GM12801 (cell line): ENCODE data around the gene ADAMTS18.

Source experiments
- TF ChIP-seq, protein P1 (sequence below): IDR thresholded peaks from one replicate; pipeline ENCODE4 v1.5.1; 2011; ENCODE audit warnings: control low read depth; ENCODE audit not compliant: insufficient read length; ENCODE audit errors: extremely low read depth

Gene ADAMTS18, protein sequence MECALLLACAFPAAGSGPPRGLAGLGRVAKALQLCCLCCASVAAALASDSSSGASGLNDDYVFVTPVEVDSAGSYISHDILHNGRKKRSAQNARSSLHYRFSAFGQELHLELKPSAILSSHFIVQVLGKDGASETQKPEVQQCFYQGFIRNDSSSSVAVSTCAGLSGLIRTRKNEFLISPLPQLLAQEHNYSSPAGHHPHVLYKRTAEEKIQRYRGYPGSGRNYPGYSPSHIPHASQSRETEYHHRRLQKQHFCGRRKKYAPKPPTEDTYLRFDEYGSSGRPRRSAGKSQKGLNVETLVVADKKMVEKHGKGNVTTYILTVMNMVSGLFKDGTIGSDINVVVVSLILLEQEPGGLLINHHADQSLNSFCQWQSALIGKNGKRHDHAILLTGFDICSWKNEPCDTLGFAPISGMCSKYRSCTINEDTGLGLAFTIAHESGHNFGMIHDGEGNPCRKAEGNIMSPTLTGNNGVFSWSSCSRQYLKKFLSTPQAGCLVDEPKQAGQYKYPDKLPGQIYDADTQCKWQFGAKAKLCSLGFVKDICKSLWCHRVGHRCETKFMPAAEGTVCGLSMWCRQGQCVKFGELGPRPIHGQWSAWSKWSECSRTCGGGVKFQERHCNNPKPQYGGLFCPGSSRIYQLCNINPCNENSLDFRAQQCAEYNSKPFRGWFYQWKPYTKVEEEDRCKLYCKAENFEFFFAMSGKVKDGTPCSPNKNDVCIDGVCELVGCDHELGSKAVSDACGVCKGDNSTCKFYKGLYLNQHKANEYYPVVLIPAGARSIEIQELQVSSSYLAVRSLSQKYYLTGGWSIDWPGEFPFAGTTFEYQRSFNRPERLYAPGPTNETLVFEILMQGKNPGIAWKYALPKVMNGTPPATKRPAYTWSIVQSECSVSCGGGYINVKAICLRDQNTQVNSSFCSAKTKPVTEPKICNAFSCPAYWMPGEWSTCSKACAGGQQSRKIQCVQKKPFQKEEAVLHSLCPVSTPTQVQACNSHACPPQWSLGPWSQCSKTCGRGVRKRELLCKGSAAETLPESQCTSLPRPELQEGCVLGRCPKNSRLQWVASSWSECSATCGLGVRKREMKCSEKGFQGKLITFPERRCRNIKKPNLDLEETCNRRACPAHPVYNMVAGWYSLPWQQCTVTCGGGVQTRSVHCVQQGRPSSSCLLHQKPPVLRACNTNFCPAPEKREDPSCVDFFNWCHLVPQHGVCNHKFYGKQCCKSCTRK (N-terminal part only)

DNA sequence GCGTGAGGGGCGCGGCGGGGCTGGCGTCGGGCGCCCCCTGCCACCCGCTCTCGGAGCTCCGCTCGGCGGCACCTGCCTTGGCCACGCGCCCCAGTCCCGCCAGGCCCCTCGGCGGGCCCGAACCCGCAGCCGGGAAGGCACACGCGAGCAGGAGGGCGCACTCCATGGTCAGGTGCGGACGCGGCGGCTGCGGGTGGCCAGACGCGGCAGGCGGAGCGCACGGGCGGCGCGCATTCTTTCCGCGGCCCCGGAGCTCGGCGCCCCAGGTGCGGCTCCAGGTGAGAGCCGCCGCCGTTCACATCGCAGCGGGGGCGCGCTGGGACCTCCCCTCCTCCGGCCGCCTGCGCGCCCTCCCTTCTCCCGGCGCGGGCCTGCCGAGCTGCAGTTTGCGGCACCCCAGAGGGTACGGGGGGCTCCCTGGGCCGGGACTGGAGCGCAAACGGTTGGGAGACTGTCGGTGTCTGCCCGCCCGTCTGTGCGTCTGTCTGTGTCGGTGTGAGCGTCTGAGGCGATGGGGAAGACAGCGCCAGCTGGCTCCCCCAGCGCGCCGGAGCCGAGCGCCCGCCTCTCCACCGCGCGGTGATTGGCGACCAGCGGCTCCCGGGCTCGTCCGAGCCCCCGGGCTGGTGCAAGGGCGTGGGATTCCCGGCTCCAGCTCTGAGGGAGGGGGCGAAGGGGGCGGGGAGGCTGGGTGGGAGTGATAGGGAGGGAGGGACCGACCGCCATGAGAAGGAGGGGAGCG, at the start of gene ADAMTS18:
ADAMTS18 (minus strand) TSS at position 505 of the 742 bp plus-strand sequence; CDS start at position 166, 339 bp downstream.
- TF ChIP-seq, protein P1, sequence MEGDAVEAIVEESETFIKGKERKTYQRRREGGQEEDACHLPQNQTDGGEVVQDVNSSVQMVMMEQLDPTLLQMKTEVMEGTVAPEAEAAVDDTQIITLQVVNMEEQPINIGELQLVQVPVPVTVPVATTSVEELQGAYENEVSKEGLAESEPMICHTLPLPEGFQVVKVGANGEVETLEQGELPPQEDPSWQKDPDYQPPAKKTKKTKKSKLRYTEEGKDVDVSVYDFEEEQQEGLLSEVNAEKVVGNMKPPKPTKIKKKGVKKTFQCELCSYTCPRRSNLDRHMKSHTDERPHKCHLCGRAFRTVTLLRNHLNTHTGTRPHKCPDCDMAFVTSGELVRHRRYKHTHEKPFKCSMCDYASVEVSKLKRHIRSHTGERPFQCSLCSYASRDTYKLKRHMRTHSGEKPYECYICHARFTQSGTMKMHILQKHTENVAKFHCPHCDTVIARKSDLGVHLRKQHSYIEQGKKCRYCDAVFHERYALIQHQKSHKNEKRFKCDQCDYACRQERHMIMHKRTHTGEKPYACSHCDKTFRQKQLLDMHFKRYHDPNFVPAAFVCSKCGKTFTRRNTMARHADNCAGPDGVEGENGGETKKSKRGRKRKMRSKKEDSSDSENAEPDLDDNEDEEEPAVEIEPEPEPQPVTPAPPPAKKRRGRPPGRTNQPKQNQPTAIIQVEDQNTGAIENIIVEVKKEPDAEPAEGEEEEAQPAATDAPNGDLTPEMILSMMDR: no peak

DNA sequence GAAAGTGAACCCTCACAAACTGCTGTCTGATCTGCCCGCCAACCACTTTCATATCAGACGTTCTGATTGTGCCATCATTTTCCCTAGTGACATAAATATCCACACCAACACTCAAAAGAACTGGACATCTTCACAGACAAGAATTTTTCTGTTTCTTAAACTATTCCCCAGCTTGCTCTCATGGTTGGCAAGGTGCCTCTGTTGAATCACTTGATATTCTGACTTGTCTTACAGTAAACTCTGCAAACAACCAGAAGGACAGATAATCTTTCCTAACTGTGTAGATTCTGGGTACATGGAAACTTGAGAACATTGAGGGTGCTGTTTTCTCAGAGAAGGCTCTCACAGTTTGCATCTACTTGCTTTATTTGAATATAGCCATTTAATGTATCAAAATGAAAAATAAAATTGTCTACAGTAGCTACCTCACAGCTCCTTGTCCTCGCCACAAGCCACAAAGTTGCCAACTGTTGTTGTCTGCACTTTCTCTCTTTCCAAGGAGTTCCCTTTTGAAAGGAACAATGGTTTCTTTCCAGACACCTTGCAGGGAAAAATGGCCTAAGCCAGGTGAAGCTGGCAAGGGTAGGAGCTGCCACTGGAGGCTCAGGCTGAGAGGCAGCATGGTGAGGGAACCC, 46.0 kb upstream of the ADAMTS18 start:
- TF ChIP-seq, protein P1: no peak

DNA sequence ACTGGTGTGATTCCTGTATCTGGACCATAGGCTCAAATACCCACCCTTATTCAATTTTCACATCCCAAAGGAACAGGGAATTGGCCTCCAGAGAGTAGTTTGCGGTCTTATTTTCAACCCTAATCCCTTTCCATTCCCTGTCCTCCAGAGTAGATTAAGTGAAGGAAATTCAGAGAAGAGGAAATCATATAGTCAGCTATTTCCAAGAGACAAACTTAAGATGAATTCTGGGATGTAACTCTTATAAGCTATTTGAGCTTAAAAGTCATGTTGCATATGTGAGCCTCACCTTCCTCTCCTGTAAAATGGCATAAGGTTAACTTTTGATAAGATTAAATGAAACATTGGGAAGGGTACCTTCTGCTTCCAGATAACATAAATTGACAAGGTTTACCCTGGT, 37.4 kb upstream of the ADAMTS18 start:
- TF ChIP-seq, protein P1: no peak

DNA sequence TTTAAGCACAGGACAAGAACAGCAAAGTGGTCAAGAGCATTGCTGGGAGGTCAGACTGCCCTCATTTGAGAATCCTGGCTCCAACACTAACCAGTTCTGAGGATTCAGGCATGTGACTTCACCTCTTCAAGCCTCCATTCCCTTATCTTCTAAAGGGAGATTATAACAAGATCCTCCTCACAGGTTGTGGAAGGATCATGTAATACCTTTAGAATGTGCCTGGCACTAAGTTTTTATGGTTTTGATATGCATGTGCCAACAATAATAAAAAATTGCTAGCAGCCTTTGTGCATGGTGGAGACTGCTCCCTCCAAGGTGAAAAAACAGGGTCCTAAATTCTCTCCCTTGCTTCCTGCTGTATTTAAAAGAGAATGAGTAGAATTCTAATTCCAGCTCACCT, 36.0 kb upstream of the ADAMTS18 start:
- TF ChIP-seq, protein P1: no peak

DNA sequence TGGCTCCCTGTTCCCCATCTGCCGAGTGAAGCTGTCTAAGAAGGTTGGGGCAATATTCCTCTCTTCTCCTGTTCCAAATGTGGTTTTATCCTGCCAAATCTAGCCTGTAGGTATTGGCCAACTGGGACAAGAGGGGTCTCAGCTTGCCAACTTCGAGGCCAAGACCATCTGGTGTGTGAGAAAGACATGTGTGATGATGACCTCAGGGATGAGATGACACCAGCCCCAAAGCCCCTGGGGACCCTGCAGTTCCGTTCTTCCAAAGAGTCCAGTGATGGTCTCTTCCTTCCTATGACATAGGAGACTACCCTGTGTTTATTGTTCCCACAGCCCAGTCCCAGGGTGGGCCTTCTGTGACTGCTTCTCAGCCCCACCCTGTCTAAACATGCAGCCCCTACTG, 34.8 kb upstream of the ADAMTS18 start:
- TF ChIP-seq, protein P1: no peak

DNA sequence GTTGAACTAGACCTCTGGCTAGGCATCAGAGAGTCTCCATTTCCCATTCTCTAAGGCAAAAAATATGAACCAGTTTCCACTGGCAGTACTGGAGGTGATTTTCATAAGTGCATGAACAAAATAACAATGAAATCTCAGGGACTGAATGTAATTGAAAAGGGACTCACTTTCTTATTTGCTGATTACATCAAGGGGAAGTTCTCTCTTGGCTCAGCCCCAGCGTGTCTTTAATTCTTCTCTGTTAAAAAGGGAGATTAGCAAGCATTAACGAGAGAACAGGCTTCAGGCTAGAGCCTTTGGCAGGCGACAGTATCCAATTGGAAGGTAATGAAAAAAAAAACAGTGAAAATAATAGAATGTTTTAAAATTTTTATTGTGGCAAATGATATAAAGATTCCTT, 34.0 kb upstream of the ADAMTS18 start:
- TF ChIP-seq, protein P1: no peak
